ENCODE measurements around the gene UGT1A5. TPM values are rescaled to one million over a fixed set of nuclear protein-coding genes. Genes with fewer than 3 reads are reported as not detected.

Gene UGT1A5
- total and polyA plus RNA-seq, 2 of the 13 experiments (the other 11 are each of a cell fraction or from before 2014, with no cell fraction given) = not detected

GRCh38 chr2:233745073-233745755, 32.5 kb downstream of the UGT1A5 start (continued):
- TF ChIP-seq, protein P1, sequence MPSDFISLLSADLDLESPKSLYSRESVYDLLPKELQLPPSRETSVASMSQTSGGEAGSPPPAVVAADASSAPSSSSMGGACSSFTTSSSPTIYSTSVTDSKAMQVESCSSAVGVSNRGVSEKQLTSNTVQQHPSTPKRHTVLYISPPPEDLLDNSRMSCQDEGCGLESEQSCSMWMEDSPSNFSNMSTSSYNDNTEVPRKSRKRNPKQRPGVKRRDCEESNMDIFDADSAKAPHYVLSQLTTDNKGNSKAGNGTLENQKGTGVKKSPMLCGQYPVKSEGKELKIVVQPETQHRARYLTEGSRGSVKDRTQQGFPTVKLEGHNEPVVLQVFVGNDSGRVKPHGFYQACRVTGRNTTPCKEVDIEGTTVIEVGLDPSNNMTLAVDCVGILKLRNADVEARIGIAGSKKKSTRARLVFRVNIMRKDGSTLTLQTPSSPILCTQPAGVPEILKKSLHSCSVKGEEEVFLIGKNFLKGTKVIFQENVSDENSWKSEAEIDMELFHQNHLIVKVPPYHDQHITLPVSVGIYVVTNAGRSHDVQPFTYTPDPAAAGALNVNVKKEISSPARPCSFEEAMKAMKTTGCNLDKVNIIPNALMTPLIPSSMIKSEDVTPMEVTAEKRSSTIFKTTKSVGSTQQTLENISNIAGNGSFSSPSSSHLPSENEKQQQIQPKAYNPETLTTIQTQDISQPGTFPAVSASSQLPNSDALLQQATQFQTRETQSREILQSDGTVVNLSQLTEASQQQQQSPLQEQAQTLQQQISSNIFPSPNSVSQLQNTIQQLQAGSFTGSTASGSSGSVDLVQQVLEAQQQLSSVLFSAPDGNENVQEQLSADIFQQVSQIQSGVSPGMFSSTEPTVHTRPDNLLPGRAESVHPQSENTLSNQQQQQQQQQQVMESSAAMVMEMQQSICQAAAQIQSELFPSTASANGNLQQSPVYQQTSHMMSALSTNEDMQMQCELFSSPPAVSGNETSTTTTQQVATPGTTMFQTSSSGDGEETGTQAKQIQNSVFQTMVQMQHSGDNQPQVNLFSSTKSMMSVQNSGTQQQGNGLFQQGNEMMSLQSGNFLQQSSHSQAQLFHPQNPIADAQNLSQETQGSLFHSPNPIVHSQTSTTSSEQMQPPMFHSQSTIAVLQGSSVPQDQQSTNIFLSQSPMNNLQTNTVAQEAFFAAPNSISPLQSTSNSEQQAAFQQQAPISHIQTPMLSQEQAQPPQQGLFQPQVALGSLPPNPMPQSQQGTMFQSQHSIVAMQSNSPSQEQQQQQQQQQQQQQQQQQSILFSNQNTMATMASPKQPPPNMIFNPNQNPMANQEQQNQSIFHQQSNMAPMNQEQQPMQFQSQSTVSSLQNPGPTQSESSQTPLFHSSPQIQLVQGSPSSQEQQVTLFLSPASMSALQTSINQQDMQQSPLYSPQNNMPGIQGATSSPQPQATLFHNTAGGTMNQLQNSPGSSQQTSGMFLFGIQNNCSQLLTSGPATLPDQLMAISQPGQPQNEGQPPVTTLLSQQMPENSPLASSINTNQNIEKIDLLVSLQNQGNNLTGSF (CRISPR knock-in tag; IDR thresholded peaks at IDR 0.05) = no peak
- peak; percentile 91 for TF ChIP-seq NFKBIZ (CRISPR knock-in tag; IDR thresholded peaks at IDR 0.05)
- no peak for TF ChIP-seq ZNF598 (CRISPR knock-in tag; IDR thresholded peaks at IDR 0.05; ENCODE audit: borderline replicate concordance)
- TF ChIP-seq, protein P2, sequence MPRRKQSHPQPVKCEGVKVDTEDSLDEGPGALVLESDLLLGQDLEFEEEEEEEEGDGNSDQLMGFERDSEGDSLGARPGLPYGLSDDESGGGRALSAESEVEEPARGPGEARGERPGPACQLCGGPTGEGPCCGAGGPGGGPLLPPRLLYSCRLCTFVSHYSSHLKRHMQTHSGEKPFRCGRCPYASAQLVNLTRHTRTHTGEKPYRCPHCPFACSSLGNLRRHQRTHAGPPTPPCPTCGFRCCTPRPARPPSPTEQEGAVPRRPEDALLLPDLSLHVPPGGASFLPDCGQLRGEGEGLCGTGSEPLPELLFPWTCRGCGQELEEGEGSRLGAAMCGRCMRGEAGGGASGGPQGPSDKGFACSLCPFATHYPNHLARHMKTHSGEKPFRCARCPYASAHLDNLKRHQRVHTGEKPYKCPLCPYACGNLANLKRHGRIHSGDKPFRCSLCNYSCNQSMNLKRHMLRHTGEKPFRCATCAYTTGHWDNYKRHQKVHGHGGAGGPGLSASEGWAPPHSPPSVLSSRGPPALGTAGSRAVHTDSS (CRISPR knock-in tag; conservative IDR thresholded peaks at IDR 0.05) = no peak
- TF ChIP-seq ARNT (IDR thresholded peaks at IDR 0.05) = 0 out of 2 replicates have a peak, but pooled peaks have one; percentile 2
- TF ChIP-seq SOX13 (IDR thresholded peaks at IDR 0.05) = peak; percentile 99
- TF ChIP-seq SOX13 (CRISPR knock-in tag; conservative IDR thresholded peaks at IDR 0.05 in 1 of 2, IDR thresholded peaks at IDR 0.05 in 1 of 2) = peak in 1 of 2 experiments; percentile 98; a peak in 2 of 4 replicates
- TF ChIP-seq ZFP82 (CRISPR knock-in tag; IDR thresholded peaks at IDR 0.05; ENCODE audit: borderline replicate concordance) = no peak
- TF ChIP-seq NR2F6 (IDR thresholded peaks at IDR 0.05) = peak; percentile 100
- TF ChIP-seq NR2F6 (CRISPR knock-in tag; IDR thresholded peaks at IDR 0.05) = peak; percentile 99
- peak; percentile 98 for TF ChIP-seq SKI (IDR thresholded peaks at IDR 0.05; ENCODE audit: partially characterized antibody)
- TF ChIP-seq MIXL1 (CRISPR knock-in tag; IDR thresholded peaks at IDR 0.05) = peak; percentile 92
- TF ChIP-seq RFXAP (CRISPR knock-in tag; IDR thresholded peaks at IDR 0.05; ENCODE audit: borderline replicate concordance) = peak; percentile 81; the same call in 1 of the 2 replicates
- 0 out of 2 replicates have a peak, but pooled peaks have one; percentile 42 for TF ChIP-seq SNAI1 (CRISPR knock-in tag; IDR thresholded peaks at IDR 0.05; ENCODE audit: borderline replicate concordance)
- TF ChIP-seq, protein P3, sequence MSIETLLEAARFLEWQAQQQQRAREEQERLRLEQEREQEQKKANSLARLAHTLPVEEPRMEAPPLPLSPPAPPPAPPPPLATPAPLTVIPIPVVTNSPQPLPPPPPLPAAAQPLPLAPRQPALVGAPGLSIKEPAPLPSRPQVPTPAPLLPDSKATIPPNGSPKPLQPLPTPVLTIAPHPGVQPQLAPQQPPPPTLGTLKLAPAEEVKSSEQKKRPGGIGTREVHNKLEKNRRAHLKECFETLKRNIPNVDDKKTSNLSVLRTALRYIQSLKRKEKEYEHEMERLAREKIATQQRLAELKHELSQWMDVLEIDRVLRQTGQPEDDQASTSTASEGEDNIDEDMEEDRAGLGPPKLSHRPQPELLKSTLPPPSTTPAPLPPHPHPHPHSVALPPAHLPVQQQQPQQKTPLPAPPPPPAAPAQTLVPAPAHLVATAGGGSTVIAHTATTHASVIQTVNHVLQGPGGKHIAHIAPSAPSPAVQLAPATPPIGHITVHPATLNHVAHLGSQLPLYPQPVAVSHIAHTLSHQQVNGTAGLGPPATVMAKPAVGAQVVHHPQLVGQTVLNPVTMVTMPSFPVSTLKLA (IDR thresholded peaks at IDR 0.05) = no peak
- 0 out of 2 replicates have a peak, but pooled peaks have one; percentile 80 for TF ChIP-seq CBFB (CRISPR knock-in tag; IDR thresholded peaks at IDR 0.05)
- TF ChIP-seq NCOA2 (CRISPR knock-in tag; IDR thresholded peaks at IDR 0.05) = peak; percentile 93
- TF ChIP-seq ZNF350 (CRISPR knock-in tag; IDR thresholded peaks at IDR 0.05; ENCODE audit: borderline replicate concordance, low read depth) = peak; percentile 40; the same call in 1 of the 2 replicates
- TF ChIP-seq, protein P4, sequence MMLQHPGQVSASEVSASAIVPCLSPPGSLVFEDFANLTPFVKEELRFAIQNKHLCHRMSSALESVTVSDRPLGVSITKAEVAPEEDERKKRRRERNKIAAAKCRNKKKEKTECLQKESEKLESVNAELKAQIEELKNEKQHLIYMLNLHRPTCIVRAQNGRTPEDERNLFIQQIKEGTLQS (CRISPR knock-in tag; IDR thresholded peaks at IDR 0.05) = peak; percentile 67
- peak; percentile 59; the same call in 1 of the 2 replicates for TF ChIP-seq ZNF589 (CRISPR knock-in tag; conservative IDR thresholded peaks at IDR 0.05)
- TF ChIP-seq ZNF441 (CRISPR knock-in tag; IDR thresholded peaks at IDR 0.05; ENCODE audit: borderline replicate concordance) = peak; percentile 83; the same call in 1 of the 2 replicates
- no peak for TF ChIP-seq NBN (conservative IDR thresholded peaks at IDR 0.05)
- peak; percentile 100 for TF ChIP-seq HHEX (CRISPR knock-in tag; IDR thresholded peaks at IDR 0.05)

All from HepG2 (cell line).